Skin of body (tissue), 2 donors: ENCODE measurements around the gene TTYH1. TPM values are rescaled to one million over a fixed set of nuclear protein-coding genes. Genes with fewer than 3 reads are reported as not detected.
A peak's percentile ranks its signal among the peaks of the same experiment; 100 is the strongest.
"Not testable (repeated sequence)": the region's sequence is repeated elsewhere in the genome, so short reads cannot be mapped to it uniquely, and the experiment has no call there.

ENCODE experiments used
- DNase-seq: peaks from one replicate; lab custom pipeline; 2025; lab: John Stamatoyannopoulos, UW
- total RNA-seq: library from RNA; depleted of rRNA; stranded (reverse); fragments of >200 nt; gene quantifications from one replicate; pipeline ENCODE4 v1.2.3, GENCODE V29; 2014

The TTYH1 gene
- total RNA-seq = 9.2 TPM

DNA sequence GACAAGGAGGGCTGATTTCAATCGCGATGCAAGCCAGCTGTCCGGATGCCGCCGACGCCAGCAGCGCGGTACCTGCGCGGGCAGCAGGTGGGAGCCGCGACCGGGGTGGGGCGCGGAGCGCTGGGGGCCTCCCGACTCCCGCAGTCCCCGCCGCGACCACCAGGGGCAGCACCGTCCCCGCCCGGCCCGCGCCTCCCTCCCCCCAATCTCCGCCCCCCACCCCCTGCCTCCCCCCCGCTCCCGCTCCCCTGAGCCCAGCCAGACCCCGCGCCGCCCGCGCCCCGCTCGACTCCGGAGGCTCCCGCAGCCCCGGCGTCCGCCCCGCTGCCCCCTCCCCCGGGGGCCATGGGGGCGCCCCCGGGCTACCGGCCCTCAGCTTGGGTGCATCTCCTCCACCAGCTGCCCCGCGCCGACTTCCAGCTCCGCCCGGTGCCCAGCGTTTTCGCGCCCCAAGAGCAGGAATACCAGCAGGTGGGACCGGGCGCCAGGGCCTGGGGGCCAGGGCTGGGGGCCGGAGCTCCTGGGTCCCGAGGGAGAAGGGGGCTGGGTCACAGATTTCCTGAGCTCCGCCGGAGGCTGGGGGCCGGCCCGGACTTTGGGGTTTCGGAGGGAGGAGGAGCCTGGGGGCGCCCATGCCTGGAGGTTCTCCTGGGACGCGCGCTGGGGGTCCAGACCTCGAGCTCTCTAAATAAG, at the start of gene TTYH1:
TTYH1 (plus strand) TSS at position 257 of the 693 bp plus-strand sequence; CDS start at position 346, 89 bp downstream.
- DNase-seq = no peak

DNA sequence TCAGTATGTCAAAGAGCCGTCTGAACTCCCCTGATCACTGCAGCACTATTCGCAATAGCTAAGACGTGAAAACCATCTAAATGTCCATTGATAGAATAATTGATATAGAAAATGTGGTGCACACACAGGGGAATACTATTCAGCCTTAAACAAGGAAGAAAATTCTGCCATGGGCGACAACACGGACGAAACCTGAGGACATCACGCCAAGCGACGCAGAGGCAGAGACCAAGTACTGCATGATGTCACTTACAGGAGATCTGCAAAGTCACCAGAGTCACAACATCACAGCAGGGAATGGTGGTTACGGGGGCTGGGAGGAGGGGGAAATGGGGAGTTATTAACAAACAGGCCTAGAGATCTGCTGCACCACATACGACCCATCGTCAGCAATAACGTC, 49.5 kb upstream of the TTYH1 start:
- DNase-seq = not testable (repeated sequence)

GRCh38 chr19:54366811-54367210, 48.5 kb upstream of the TTYH1 start:
- no peak for DNase-seq

DNA sequence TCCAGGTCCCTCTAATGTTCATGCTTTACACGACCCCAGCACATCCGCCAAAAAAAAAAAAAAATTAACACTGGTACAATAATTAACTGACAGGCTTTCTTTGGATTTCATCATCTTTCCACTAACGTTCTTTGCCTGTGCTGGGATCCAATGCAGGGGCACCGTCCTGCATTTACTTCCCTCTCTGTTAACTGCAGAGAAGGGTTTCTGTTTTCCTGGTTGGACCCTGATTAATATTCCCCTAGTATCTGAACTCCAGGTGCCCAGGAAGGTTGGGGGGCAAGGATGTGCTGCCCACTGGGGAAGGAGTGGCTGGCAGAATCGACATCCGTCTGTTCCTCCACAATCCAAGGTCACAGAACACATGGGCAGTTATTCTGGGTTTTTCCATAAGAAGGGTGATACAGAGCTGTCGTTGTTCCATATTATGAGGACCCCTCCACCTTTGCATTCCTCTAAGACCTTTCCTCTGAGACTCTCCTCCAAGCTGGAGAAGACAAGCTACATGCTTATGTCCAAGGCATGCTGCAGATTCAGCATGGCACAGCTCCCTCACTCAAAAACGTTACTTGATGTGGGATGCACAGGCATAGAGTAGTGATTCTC, 46.1 kb upstream of the TTYH1 start:
- no peak for DNase-seq

DNA sequence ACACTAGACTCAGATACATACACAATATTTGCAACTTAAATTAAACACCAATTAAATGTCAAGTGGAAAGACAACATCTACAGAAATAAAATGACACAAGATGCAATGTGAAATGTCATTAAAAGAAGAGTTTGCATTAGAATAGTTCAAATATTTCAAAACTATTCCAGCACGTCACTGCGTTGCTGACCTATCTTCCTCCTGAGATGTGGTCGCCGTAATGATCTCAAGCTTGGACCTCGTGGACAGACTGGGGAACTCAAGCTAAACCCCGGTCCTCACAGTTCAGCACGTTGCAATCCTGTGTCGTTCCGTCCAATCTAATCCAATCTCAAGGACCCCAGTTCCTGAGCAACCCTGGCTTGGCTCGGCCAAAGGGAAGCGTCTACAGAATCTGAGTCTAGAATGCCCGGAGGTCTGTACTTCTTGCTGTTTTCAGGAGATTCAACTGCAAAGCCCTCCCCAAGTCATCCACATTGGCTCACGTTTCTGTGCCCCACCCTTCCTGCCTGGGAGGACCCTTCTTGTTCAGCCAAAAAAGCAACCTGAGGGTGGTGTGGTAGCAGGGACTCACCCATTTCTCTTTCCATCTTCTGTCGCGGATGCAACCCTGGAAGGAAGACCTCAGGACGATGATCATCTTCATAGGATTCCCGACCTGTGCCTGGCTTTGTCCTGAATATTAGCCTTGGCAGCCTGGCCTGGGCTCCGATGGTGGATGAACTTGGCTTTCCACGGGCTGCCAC, 45.4 kb upstream of the TTYH1 start:
- DNase-seq = not testable (repeated sequence)

DNA sequence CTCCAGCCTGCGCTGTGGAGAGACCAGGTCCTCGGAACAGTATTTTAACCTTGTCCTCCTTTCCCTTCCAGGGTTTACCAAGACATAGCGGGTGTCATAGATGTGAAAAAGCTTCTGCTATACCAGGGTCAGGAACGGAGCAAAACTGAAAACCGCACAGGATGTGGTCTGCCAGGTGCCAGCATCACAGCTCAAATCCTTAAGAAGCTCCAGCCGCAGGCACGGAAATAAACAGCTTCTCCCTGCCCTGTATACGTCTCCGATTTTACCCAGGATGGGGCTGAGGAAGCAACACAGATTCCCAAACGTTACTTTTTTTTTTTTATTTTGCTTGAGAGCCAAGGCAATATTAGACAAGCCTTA, 44.8 kb upstream of the TTYH1 start:
- DNase-seq = not testable (repeated sequence)

GRCh38 chr19:54371453-54371852, 43.8 kb upstream of the TTYH1 start:
- DNase-seq = not testable (repeated sequence)

DNA sequence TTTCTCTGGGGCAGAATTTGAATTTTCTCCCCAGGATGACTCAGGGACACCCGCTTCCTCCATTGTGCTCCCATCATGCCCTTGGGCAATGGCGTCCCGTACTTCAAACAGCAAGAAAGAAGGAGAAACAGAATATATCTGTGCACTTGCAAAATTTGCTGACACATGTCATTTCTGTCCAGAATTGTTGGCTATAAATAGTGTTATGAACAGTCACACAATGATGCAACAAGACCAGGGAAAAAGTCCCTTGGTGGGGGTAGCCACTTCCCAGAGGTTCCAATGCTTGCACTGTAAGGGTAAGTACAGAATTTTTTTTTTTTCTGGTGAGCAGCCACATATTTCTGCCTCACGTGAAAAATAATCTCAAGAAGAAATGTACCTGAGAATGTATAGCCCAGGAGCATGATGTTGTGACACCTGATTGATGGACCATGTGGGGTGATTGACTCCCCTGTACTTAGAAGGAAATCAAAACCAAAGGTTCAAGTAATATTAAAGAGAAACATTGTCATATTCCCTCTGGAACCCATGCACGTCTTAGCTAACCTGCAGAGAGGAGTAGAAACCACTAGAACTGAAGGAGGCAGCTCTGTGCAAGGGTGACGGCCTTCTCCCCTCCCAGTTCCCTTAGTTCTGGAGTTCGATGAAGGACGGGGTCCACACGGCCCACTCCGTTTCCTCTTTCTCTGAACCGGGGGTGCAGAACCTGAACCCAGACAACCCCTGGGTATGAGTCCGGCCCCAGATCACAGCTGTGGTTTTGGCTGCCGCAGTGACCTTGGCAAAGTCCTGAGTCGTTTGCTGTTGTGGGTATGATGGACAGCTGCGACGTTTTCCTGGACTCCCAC, 41.3 kb upstream of the TTYH1 start:
- DNase-seq = no peak

DNA sequence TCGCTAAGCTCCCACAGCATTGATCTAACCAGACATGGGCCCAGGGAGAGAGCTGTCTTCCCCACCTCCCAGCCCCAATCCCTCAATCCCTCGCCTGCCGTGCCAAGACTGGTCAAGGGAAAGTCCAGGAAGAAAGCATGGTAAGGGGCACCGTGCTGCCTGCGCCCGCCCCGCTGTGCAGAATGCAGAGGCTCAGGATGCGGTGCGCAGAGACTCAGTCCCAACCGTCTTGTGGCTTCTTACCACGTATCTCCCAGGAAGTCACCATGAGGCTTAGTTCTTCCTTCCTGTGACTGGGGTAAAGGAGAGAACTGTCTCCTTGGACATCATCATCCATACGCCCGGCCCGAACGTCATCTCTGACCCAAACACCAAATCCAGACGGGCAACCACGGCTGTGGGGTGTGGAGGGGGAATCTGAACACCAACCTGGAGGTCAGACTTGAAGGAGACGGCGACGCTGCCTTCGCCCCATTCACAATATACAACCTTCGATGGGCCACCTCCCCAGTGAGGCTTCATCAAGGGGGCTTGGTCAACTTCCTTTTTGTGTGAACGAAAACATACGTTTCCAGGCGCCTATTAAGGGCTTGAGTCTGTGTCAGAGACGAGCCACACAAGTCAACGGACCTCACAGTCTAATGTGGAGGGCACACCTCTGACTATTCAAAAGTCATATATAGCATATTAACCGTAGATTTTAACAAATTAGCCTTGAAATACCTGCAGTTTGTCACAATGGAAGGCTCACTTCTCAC, 39.9 kb upstream of the TTYH1 start:
- not testable (repeated sequence) for DNase-seq

- DNase-seq = no peak
Measured at GRCh38 chr19:54376610-54377285, 38.5 kb upstream of the TTYH1 start.

DNA sequence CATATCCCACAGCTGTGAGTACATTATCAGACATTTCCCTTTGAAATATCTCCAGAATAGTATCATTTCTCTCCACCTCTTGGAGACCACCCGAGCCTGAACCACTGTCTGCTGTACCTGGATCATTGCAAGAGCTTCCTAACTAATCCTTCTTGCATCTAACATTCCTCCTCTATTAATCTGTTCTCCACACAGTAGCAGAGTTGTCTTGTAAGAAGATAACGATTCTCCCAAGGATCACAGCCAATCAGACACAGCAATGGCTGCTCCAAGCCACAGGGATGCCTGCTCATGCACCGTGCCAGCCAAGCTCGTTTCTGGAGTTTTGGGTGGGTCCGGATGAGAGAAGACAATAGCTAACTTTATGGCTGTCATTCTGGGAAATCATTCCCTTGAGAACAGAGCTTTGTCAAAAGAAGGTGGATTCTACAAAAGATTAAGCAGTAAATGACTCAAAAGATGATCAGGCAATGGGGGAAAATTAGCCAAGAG, 36.0 kb upstream of the TTYH1 start:
- DNase-seq = no peak

- DNase-seq = no peak
Measured at GRCh38 chr19:54380897-54381296, 34.4 kb upstream of the TTYH1 start.

DNA sequence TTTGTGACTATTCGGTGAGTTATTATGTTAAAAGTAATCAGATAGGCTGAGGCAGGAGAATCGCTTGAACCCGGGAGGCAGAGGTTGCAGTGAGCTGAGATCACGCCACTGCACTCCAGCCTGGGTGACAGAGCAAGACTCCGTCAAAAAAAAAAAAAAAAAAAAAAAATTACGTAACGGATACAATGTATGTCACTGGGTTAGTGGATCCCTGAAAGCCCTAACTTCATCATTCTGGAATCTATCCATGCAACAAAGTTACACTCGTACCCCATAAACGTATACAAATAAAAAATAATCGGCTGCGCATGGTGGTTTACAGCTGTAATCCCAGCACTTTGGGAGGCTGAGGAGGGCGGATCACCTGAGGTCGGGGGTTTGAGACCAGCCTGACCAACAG, 33.2 kb upstream of the TTYH1 start:
- not testable (repeated sequence) for DNase-seq

DNA sequence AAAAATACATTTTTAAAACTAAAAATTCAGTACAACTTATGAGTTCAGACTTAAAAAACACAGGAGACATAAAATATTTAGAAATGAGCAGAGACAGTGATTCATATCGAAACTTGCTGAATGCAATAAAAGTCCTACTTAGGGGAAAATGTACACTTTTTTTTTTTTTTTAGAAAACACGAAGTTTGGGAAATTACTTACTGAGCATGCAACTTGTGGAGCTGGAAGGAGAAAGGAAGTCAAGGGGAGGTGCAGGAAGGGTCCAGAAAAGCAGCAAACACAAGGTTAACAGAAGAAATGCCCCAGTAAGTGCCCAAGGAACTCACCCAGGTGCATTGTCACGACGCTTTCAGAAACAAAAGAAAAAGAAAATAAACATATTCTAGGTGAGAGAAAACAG, 31.9 kb upstream of the TTYH1 start:
- no peak for DNase-seq

DNA sequence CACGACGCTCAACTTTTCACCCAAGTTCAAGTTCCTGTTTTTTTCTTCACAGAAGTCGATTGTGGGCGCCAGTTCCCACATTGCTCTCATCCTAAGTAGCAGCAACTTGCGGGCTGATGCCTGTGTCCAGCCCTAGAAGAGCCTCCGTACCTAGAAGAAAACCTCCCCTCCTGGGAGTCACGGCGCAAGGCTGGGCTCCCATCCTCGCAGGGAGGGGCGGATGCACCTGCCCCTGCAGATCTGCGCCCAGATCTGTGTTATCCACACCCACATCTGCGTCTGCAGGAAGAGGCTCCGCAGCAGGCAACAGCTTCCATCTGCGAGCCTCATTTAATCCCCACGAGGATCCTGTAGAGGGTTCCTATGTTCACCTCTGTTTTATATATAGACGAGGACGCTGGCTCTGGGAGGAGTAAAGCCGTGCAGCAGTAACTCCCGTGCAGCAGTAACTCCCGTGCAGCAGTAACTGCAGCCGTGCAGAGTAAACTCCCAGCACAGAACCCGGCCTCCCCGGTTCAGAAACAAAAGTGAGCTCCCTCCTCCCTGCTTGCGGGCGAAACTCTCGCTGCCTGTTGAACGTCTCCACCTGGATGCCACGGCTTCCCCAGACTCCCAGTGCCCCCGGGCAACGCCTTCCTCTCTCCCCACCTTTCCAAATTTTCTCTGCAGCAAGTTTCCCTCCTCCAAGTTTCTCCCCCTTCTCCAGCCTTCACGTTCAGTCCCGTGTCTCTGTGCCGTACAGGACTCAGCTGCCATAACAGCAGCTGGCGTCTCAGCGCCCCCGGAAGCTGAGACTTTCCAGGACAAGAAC, 27.1 kb upstream of the TTYH1 start:
- DNase-seq = no peak

DNA sequence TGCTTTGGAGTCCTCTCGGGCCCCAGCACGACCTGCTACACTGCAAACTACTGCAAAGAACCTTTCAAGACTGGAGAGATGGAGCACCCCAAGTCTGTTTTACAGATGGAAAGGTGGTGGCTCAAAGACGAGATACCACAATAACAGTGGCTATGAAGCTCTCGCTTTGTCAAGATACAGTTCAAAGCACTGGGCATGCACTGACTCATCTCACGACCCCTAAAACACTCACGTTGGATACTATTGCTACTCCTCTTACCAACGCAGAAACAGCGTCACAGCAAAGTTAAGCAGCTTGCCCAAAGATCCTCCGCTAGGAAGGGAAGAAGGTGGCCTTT, 26.5 kb upstream of the TTYH1 start:
- DNase-seq = no peak

- no peak for DNase-seq
Measured at GRCh38 chr19:54389553-54389952, 25.7 kb upstream of the TTYH1 start.

- peak; percentile 42 for DNase-seq
Measured at GRCh38 chr19:54390942-54391577, 24.2 kb upstream of the TTYH1 start.

DNA sequence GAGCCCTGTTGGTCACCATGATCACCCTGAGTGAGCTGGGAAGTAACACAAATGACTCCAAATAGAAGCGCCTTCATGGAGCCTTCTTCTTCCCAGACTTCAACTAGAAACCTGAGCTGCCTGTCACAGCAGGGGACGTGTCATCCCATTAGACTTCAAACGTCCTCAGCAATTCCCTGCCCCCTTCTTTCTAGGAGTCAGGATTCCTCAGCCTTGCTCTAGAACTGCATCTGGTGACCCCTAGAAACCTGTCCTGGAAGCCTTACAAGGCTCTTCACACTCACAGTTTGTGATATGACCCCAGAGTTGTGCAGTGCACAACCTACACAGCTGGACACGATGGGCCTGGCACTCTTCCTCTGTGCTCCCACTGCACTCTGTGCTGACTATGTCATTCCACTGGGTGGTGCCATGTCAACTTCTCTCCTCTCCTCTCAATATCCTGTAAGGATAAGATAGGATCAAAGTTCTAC, 23.6 kb upstream of the TTYH1 start:
- no peak for DNase-seq
